Measurements from ENCODE around the gene SPATA31D4. TPM values are rescaled to one million over a fixed set of nuclear protein-coding genes. Genes with fewer than 3 reads are reported as not detected.

SPATA31D4 gene
- polyA plus RNA-seq, 4 donors: not detected

DNA sequence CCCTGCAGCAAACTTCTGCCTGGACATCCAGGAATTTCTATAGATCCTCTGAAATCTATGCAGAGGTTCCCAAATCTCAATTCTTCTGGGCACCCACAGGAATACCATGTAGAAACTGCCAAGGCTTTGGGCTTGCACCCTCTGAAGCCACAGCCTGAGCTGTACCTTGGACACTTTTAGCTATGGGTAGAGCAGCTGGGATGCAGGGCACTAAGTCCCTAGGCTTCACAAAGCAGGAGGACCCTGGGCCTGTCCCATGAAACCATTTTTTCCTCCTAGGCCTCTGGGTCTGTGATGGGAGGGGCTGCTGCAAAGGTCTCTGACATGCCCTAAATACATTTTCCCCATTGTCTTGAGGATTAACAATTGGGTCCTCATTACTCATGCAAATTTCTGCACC is 27.4 kb downstream of the SPATA31D4 start:
- DNase-seq (ENCODE audit: low read depth in 4 of 4, low spot score in 2 of 4): no peak

GRCh38 chr9:81964218-81965171 is 36.3 kb downstream of the SPATA31D4 start:
- no peak for DNase-seq (ENCODE audit: low read depth in 4 of 4, low spot score in 2 of 4)

- DNase-seq (ENCODE audit: low read depth in 4 of 4, low spot score in 2 of 4): no peak
Measured at GRCh38 chr9:81968026-81968425, 39.8 kb downstream of the SPATA31D4 start.

DNA sequence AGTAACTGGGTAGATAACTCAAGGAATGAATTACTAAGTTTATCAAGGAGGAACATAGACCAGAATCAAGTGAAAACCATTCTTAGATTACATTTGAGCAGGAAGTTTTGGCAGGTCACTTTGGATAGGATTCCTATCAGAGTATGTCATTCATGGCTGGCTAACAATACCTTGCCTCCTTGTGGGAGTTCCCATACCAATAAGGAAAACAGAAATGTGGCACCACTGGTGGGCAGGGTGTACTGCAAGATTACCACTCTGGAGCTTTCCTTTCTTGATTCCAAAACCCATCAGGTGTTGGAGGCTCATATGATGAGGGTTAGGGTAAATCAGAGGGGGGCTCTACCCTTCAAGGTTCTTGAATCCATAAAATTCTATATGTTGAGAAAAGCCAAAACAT is 41.7 kb downstream of the SPATA31D4 start:
- no peak for DNase-seq (ENCODE audit: low read depth in 4 of 4, low spot score in 2 of 4)

- DNase-seq (ENCODE audit: low read depth in 4 of 4, low spot score in 2 of 4): no peak
Measured at GRCh38 chr9:81971727-81972126, 43.5 kb downstream of the SPATA31D4 start.

GRCh38 chr9:81974764-81975163 is 46.5 kb downstream of the SPATA31D4 start:
- no peak for DNase-seq (ENCODE audit: low read depth in 4 of 4, low spot score in 2 of 4)

DNA sequence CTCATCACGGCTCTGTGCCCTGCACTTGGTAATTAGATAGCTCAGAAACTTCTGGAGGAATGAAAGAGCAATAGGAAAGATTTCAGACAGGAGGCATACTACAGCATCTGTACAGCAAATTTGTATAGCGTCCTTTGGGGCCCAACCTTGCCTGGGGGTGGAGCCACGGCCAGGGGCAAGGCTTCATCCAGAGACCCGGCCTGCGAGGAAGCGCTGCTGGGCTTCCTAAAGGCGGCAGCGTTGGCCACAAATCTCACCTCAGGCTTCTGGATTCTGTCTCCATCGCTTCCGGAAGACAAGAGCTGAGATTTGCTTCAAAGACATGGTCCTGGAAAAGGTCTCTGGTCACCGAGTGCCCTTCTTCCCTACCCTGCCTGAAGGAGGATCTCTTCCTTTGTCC is 48.1 kb downstream of the SPATA31D4 start:
- DNase-seq (ENCODE audit: low read depth in 4 of 4, low spot score in 2 of 4): no peak

- DNase-seq (ENCODE audit: low read depth in 4 of 4, low spot score in 2 of 4): no peak
Measured at GRCh38 chr9:81979196-81979595, 51.0 kb downstream of the SPATA31D4 start.

- DNase-seq (ENCODE audit: low read depth in 4 of 4, low spot score in 2 of 4): no peak
Measured at GRCh38 chr9:81980568-81980967, 52.3 kb downstream of the SPATA31D4 start.

- DNase-seq (ENCODE audit: low read depth in 4 of 4, low spot score in 2 of 4): no peak
Measured at GRCh38 chr9:81981883-81982282, 53.7 kb downstream of the SPATA31D4 start.

Other genes starting within 250 kb of the SPATA31D4 start
- 10 to 100 TPM; 66.8 to 81.7 (median 72.9) TPM for gene TLE1, start 238.9 kb upstream of the SPATA31D4 start, polyA plus RNA-seq (ENCODE audit: insufficient read length in 4 of 4)
- gene SPATA31D3, start 15.1 kb downstream of the SPATA31D4 start, polyA plus RNA-seq (ENCODE audit: insufficient read length in 4 of 4): not detected
- gene SPATA31D1, start 60.3 kb downstream of the SPATA31D4 start, polyA plus RNA-seq (ENCODE audit: insufficient read length in 4 of 4): not detected

Data from left renal cortex interstitium (tissue), 4 donors.